ENCODE results near the gene IL17RD. TPM values are rescaled to one million over a fixed set of nuclear protein-coding genes. Genes with fewer than 3 reads are reported as not detected.

The IL17RD gene
- 0.70 to 1.3 TPM (median 0.90 TPM) in 5 replicates for total RNA-seq (2022; extraction: Qiagen RNA extraction; ENCODE audit: low read depth)

DNA sequence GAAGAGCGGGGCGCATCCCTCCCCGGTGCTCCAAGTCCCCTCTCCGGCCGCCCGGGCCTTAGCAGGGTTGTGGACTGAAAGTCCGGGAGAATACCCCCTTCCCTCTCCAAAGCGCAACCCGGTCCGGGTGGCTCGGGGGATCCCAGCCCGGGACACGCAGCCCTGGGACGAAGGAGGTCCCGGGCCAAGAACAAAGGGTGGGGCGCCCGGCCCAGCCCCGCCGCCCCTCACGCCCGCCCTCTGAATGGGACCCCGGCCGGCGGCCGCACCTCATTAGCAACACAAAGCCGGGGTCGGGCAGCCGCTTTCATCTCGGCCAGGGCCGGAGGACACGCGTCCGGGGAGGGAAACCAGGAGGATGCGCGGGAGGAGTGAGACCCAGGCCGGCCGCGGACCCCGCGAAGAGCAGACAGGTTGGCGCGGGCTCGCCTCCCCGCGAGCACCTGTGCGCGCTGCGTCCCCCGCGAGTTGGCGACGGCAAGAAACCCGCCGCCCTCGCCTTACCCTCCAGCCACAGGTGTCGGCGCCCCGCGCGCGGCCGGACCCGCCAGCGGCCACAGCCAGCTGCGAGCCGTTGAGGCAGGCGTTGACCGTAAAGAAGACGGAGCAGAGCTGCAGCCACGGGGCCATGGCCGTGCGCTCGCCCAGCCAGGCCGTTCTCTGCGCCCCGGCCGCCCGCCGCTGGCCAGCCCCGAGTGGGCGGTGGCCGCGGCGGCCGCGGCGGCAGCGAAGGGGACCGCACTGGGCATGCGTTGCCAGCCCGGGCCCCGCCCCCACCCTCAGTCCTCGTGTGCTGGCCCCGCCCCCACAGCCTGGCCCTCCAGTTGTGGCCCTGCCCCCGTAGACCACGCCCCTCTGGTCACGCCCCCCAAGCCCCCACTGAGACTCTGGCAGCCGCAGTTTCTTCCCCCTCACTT, at the start of gene IL17RD:
Gene IL17RD (minus strand): TSS at position 697 of the 917 bp plus-strand sequence. CDS start 67 bp downstream, at position 630.

DNA sequence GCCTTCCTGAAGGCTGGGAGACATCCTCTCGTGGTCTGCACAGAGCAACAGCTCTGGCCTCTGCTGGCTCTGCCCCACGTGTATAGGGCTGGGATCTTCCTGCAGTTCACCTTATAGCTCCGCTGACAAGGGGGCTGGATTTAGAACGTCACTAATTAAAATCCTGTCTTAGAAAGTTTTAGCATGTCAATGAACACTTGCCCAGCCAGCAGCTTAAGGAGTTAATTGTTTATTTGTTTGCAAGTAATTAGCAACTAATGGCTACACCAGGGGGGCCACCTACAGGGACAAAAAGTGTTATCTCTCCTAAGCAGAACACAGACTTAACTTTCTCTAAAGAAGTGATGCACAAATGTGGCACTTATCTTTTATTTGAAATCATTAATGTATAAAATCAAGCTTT, 34.7 kb upstream of the IL17RD start, which contains the start of gene HESX1:
Gene HESX1 (minus strand): TSS at position 84 of the 403 bp plus-strand sequence. CDS start 60 bp downstream, at position 24.

DNA sequence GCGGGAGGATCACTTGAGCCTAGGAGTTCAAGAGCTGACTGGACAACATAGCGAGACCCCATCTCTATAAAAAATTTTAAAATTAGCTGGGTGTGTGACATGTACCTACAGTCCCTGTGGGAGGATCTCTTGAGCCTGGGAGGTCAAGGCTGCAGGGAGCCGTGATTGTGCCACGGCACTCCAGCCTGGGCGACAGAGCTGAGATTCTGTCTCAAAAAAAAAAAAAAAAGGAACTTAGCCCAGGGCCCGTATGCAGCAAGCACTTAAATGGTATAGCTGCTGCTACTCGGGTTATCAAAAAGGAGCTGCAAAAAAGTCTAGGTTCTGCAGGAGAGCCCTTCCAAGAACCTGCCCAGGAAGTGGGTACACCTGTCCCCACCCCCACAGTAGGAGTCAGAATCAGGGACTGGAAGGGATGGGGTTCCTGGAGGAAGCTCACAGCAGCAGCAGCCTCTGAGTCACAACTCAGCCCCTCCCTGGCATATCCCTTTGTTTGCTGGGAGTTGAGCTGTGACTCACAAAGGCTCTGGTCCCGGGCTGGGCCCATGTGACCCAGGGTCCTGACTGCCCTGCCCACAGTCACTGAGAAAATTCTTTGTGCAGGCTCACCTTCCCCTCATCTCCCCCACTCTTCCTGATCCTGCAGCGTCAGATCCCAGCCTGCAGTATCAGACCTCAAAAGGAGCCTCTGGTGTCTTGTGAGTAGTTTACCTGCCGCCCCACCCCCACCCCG, 104.9 kb downstream of the IL17RD start, which contains the start of gene SPATA12:
Gene SPATA12 (plus strand): TSS at position 576 of the 733 bp plus-strand sequence. CDS start 13,031 bp downstream, outside the sequence.

Other genes with a start within 250 kb of the IL17RD start
- 0.46 to 0.66 TPM (median 0.54 TPM) in 5 replicates for gene SPATA12, start 104.7 kb downstream of the IL17RD start, total RNA-seq (2022; extraction: Qiagen RNA extraction; ENCODE audit: low read depth)
- 0.23 to 0.26 TPM (median 0.24 TPM) in 3 of 5 replicates, not detected in the others for gene HESX1, start 34.6 kb upstream of the IL17RD start, total RNA-seq (2022; extraction: Qiagen RNA extraction; ENCODE audit: low read depth)
- gene APPL1, start 62.4 kb upstream of the IL17RD start, total RNA-seq (2022; extraction: Qiagen RNA extraction; ENCODE audit: low read depth), result 9.3 to 18.1 TPM (median 16.8 TPM) in 5 replicates
- gene ASB14, start 127.3 kb upstream of the IL17RD start, total RNA-seq (2022; extraction: Qiagen RNA extraction; ENCODE audit: low read depth), result not detected in 5 replicates